22Rv1 (cell line): ENCODE data around the gene DCTN1.

Experiments
- H3K27ac ChIP-seq: fragments of 450-650 bp; 2 replicates; pipeline ENCODE4 v1.5.1; 2017
- ZFX ChIP-seq: fragments of 450-650 bp; IDR thresholded peaks from 2 replicates; pipeline ENCODE4 v1.6.1; 2017; ENCODE audit warnings: antibody characterized with exemption, borderline replicate concordance
- TF ChIP-seq, protein P1 (sequence below): fragments of 450-650 bp; IDR thresholded peaks from 2 replicates; pipeline ENCODE4 v1.5.1; 2017; ENCODE audit warnings: mild to moderate bottlenecking

Gene DCTN1

GRCh38 chr2:74417763-74418162 is 37.7 kb upstream of the DCTN1 start:
- no peak for TF ChIP-seq ZFX
- TF ChIP-seq, protein P1, sequence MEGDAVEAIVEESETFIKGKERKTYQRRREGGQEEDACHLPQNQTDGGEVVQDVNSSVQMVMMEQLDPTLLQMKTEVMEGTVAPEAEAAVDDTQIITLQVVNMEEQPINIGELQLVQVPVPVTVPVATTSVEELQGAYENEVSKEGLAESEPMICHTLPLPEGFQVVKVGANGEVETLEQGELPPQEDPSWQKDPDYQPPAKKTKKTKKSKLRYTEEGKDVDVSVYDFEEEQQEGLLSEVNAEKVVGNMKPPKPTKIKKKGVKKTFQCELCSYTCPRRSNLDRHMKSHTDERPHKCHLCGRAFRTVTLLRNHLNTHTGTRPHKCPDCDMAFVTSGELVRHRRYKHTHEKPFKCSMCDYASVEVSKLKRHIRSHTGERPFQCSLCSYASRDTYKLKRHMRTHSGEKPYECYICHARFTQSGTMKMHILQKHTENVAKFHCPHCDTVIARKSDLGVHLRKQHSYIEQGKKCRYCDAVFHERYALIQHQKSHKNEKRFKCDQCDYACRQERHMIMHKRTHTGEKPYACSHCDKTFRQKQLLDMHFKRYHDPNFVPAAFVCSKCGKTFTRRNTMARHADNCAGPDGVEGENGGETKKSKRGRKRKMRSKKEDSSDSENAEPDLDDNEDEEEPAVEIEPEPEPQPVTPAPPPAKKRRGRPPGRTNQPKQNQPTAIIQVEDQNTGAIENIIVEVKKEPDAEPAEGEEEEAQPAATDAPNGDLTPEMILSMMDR = no peak
- no peak overlapping the region for H3K27ac ChIP-seq

DNA sequence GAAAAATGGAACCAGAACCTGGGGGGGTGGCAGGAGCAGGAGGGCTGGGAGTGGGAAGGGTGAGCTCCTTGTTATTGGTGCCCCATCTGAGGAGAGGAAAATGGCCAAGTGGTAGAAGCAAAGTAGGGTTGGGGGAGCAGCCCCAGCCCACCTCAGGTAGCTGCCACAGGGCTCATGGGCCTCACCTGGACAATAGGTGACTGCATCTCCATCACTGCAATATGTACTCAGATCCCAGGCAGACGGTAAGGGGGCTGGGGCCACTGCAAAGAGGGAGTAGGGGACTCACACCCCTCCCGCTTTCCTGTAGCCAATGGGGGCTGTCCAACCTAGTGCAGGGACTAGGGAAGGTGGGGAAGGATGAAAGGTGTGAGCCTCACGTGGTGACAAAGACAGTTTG is 37.1 kb upstream of the DCTN1 start:
- H3K27ac ChIP-seq = no peak overlapping the region
- TF ChIP-seq, protein P1 = no peak
- no peak for TF ChIP-seq ZFX

GRCh38 chr2:74416778-74417177 is 36.7 kb upstream of the DCTN1 start:
- TF ChIP-seq ZFX = no peak
- TF ChIP-seq, protein P1 = no peak
- no peak overlapping the region for H3K27ac ChIP-seq

- no peak overlapping the region for H3K27ac ChIP-seq
- TF ChIP-seq, protein P1 = no peak
- no peak for TF ChIP-seq ZFX
These were observed 35.8 kb upstream of the DCTN1 start for GRCh38 chr2:74415762-74416395.

GRCh38 chr2:74414881-74415761 is 35.0 kb upstream of the DCTN1 start:
- no peak for TF ChIP-seq ZFX
- TF ChIP-seq, protein P1 = no peak
- H3K27ac ChIP-seq = no peak overlapping the region

GRCh38 chr2:74414441-74414840 is 34.3 kb upstream of the DCTN1 start:
- H3K27ac ChIP-seq = no peak overlapping the region
- TF ChIP-seq, protein P1 = no peak
- TF ChIP-seq ZFX = no peak

DNA sequence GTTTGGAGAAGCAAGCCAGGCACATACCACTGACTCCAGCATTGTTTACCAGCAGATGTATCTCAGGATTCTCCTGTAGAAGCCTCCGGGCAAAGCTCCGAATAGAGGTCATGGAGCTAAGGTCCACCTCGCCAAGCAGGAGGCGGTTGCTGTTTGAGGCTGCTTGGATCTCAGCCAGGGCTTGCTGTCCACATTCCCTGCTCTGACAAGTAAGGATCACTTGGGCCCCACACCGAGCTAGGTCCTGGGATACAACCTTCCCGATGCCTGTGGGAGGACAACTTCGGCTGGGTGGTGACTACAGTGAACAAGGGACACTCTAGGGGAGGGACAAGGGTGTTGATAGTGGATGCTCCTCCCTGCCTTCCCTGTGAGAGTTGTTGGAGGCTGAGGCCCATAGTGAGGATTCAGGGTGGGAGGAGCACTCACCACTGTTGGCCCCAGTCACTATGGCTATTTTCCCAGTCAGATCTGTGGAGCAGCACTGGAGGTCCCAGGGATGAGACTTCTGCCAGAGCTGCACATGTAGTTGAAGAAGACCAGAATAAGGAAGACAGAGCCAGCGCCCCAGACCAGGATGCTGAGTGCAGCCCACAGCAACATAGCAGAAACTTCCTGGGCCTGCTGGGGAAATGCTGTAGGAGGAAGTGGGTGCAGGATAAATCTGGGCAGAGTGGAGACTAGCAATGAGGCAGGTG is 33.0 kb upstream of the DCTN1 start:
- H3K27ac ChIP-seq = no peak overlapping the region
- no peak for TF ChIP-seq ZFX
- TF ChIP-seq, protein P1 = no peak
